ENCODE measurements around the gene SMKR1. TPM values are rescaled to one million over a fixed set of nuclear protein-coding genes. Genes with fewer than 3 reads are reported as not detected.

SMKR1 gene
- total and polyA plus RNA-seq, 9 of the 15 experiments (the other 6 are each of a cell fraction or from before 2014, with no cell fraction given), result 0.58 to 1.8 (median 0.93) TPM; not detected in 1

DNA sequence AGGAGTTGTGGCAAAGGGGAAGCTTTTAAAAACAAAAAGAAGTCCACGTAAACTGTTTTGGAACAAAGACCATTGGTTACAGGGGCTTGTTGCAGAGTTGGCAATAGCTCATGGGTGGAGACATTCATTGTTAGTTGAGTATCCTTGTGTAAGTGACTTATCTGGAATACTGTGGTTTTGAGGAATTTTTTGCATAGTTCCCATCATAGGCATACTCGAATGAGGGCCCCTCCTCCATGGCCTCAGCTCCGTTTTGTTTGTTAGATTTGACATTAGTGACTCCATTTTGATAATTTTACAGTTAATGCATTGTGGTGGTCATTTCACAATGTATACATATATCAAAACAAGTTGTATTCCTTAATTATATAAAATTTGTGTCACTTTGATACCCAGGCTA, 12.8 kb upstream of the SMKR1 start (continued):
- TF ChIP-seq DMBX1 (CRISPR knock-in tag; IDR thresholded peaks at IDR 0.05; ENCODE audit: borderline replicate concordance), result peak; percentile 82
- TF ChIP-seq KLF6 (CRISPR knock-in tag; IDR thresholded peaks at IDR 0.05; ENCODE audit: borderline replicate concordance), result 0 out of 2 replicates have a peak, but pooled peaks have one; percentile 51
- TF ChIP-seq, protein P1, sequence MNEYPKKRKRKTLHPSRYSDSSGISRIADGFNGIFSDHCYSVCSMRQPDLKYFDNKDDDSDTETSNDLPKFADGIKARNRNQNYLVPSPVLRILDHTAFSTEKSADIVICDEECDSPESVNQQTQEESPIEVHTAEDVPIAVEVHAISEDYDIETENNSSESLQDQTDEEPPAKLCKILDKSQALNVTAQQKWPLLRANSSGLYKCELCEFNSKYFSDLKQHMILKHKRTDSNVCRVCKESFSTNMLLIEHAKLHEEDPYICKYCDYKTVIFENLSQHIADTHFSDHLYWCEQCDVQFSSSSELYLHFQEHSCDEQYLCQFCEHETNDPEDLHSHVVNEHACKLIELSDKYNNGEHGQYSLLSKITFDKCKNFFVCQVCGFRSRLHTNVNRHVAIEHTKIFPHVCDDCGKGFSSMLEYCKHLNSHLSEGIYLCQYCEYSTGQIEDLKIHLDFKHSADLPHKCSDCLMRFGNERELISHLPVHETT (CRISPR knock-in tag; conservative IDR thresholded peaks at IDR 0.05 in 1 of 2, IDR thresholded peaks at IDR 0.05 in 1 of 2), result peak in 1 of 2 experiments; percentile 61; a peak in 1 of 4 replicates
- TF ChIP-seq ZNF668 (CRISPR knock-in tag; IDR thresholded peaks at IDR 0.05), result 0 out of 2 replicates have a peak, but pooled peaks have one; percentile 57
- TF ChIP-seq PTRF (tag; IDR thresholded peaks at IDR 0.05), result peak; percentile 82
- no peak for TF ChIP-seq GATAD2B (IDR thresholded peaks at IDR 0.05; ENCODE audit: borderline replicate concordance)
- TF ChIP-seq, protein P2, sequence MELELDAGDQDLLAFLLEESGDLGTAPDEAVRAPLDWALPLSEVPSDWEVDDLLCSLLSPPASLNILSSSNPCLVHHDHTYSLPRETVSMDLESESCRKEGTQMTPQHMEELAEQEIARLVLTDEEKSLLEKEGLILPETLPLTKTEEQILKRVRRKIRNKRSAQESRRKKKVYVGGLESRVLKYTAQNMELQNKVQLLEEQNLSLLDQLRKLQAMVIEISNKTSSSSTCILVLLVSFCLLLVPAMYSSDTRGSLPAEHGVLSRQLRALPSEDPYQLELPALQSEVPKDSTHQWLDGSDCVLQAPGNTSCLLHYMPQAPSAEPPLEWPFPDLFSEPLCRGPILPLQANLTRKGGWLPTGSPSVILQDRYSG (tag; conservative IDR thresholded peaks at IDR 0.05; ENCODE audit: low read depth), result peak; percentile 73; the same call in 1 of the 2 replicates
- TF ChIP-seq ZNF41 (CRISPR knock-in tag; conservative IDR thresholded peaks at IDR 0.05), result peak; percentile 17; the same call in 1 of the 2 replicates
- TF ChIP-seq, protein P3, sequence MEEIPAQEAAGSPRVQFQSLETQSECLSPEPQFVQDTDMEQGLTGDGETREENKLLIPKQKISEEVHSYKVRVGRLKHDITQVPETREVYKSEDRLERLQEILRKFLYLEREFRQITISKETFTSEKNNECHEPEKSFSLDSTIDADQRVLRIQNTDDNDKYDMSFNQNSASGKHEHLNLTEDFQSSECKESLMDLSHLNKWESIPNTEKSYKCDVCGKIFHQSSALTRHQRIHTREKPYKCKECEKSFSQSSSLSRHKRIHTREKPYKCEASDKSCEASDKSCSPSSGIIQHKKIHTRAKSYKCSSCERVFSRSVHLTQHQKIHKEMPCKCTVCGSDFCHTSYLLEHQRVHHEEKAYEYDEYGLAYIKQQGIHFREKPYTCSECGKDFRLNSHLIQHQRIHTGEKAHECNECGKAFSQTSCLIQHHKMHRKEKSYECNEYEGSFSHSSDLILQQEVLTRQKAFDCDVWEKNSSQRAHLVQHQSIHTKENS (CRISPR knock-in tag; IDR thresholded peaks at IDR 0.05), result no peak
- TF ChIP-seq KLF1 (tag; IDR thresholded peaks at IDR 0.05), result 0 out of 2 replicates have a peak, but pooled peaks have one; percentile 13
- TF ChIP-seq MECOM (CRISPR knock-in tag; IDR thresholded peaks at IDR 0.05), result peak; percentile 65; the same call in 1 of the 2 replicates
- TF ChIP-seq MEF2D (tag; conservative IDR thresholded peaks at IDR 0.05; ENCODE audit: low read depth), result peak; percentile 66; the same call in 1 of the 2 replicates
- TF ChIP-seq ZNF445 (CRISPR knock-in tag; IDR thresholded peaks at IDR 0.05; ENCODE audit: low read depth), result no peak
- TF ChIP-seq, protein P4, sequence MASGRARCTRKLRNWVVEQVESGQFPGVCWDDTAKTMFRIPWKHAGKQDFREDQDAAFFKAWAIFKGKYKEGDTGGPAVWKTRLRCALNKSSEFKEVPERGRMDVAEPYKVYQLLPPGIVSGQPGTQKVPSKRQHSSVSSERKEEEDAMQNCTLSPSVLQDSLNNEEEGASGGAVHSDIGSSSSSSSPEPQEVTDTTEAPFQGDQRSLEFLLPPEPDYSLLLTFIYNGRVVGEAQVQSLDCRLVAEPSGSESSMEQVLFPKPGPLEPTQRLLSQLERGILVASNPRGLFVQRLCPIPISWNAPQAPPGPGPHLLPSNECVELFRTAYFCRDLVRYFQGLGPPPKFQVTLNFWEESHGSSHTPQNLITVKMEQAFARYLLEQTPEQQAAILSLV (tag; IDR thresholded peaks at IDR 0.05), result peak; percentile 56; the same call in 1 of the 2 replicates
- no peak for TF ChIP-seq GABPB2 (CRISPR knock-in tag; conservative IDR thresholded peaks at IDR 0.05)
- TF ChIP-seq HDAC8 (tag; IDR thresholded peaks at IDR 0.05), result 0 out of 2 replicates have a peak, but pooled peaks have one; percentile 45
- no peak for TF ChIP-seq KDM1A (IDR thresholded peaks at IDR 0.05)
- no peak for TF ChIP-seq ZNF23 (CRISPR knock-in tag; IDR thresholded peaks at IDR 0.05)
- TF ChIP-seq SMAD4 (CRISPR knock-in tag; conservative IDR thresholded peaks at IDR 0.05), result 0 out of 2 replicates have a peak, but pooled peaks have one; percentile 24
